Uterus (tissue), 4 donors: ENCODE measurements around the gene S100A7. TPM values are rescaled to one million over a fixed set of nuclear protein-coding genes. Genes with fewer than 3 reads are reported as not detected.
"Not testable (repeated sequence)": the region's sequence is repeated elsewhere in the genome, so short reads cannot be mapped to it uniquely, and the experiment has no call there.

Experiments used
- DNase-seq, 2 donors: peaks; one replicate each; pipeline ENCODE4 v3.0.0-alpha.2; 2019 to 2020
- H3K27ac ChIP-seq, 2 donors: fragments of 200-600 bp; sonication (generic); 1 replicate in 1 of 2; 2 replicates in 1 of 2; pipeline ENCODE4 v1.5.1; 2016 to 2018
- H3K27me3 ChIP-seq, 2 donors: fragments of 200-600 bp; sonication (generic); one replicate each; pipeline ENCODE4 v1.5.1; 2018 to 2019; ENCODE audit warnings: control low read depth in 1 of 2
- H3K36me3 ChIP-seq, 2 donors: fragments of 200-600 bp; sonication (generic); one replicate each; pipeline ENCODE4 v1.5.1; 2019; ENCODE audit warnings: control low read depth in 1 of 2
- H3K4me1 ChIP-seq, 2 donors: fragments of 200-600 bp; sonication (generic); one replicate each; pipeline ENCODE4 v1.5.1; 2018 to 2019; ENCODE audit warnings: control low read depth in 1 of 2
- H3K4me3 ChIP-seq, 2 donors: fragments of 200-600 bp; sonication (generic); 1 replicate in 1 of 2; 2 replicates in 1 of 2; pipeline ENCODE4 v1.5.1; 2018 to 2019; ENCODE audit warnings: mild to moderate bottlenecking in 1 of 2
- H3K9me3 ChIP-seq, 2 donors: fragments of 200-600 bp; sonication (generic); one replicate each; pipeline ENCODE4 v1.5.1; 2019; ENCODE audit warnings: control low read depth in 1 of 2
- POLR2A ChIP-seq, 2 donors: fragments of 450-650 bp; IDR thresholded peaks; one replicate each; pipeline ENCODE4 v1.6.1; 2016; ENCODE audit warnings: antibody characterized with exemption in 2 of 2, mild to moderate bottlenecking in 1 of 2, moderate library complexity in 1 of 2
- intact Hi-C: fragments of 100-400 bp; cut with DNase I; formaldehyde crosslinking; loops from one replicate; pipeline ENCODE4 v1.15.1; 2023; ENCODE audit warnings: low total_unique reads
- total RNA-seq, 4 donors: library from RNA; depleted of rRNA in 3 of 4; stranded (reverse); fragments of >200 nt in 3 of 4; gene quantifications; one replicate each; pipeline versions ENCODE4 v1.1.0 to v1.2.4, GENCODE V29; 2014 to 2023
- TF ChIP-seq, protein P1 (sequence below), 4 experiments: fragments of 200-600 bp in 2 of 4; fragments of 450-650 bp in 2 of 4; sonication (generic) in 2 of 4; IDR thresholded peaks; one replicate each; pipeline ENCODE4 v1.5.1; 2016 to 2019; ENCODE audit warnings: antibody characterized with exemption in 4 of 4, mild to moderate bottlenecking in 2 of 4, moderate library complexity in 1 of 4
- donor health status: DM: yes; HTN: yes; CAD: no.

The S100A7 gene
- total RNA-seq, 4 donors from 2014 or later, result 3.5 TPM; not detected in 3

GRCh38 chr1:153465811-153466636, 5.6 kb upstream of the S100A7 start:
- Histone ChIP-seq H3K4me3 (no peak overlapping the region), H3K36me3 (no peaks in the 10 kb centered on the region), H3K4me1 (peaks cover 0 to 7% of the 10 kb centered on the region in 2 donors), H3K27me3 (no peaks in the 10 kb centered on the region), H3K9me3 (no peaks in the 10 kb centered on the region), H3K27ac (peak overlapping the region; percentile 2 to 63)
- intact Hi-C loops, result no loop called here
- no peak for TF ChIP-seq POLR2A (IDR thresholded peaks at IDR 0.05)
- TF ChIP-seq, protein P1, sequence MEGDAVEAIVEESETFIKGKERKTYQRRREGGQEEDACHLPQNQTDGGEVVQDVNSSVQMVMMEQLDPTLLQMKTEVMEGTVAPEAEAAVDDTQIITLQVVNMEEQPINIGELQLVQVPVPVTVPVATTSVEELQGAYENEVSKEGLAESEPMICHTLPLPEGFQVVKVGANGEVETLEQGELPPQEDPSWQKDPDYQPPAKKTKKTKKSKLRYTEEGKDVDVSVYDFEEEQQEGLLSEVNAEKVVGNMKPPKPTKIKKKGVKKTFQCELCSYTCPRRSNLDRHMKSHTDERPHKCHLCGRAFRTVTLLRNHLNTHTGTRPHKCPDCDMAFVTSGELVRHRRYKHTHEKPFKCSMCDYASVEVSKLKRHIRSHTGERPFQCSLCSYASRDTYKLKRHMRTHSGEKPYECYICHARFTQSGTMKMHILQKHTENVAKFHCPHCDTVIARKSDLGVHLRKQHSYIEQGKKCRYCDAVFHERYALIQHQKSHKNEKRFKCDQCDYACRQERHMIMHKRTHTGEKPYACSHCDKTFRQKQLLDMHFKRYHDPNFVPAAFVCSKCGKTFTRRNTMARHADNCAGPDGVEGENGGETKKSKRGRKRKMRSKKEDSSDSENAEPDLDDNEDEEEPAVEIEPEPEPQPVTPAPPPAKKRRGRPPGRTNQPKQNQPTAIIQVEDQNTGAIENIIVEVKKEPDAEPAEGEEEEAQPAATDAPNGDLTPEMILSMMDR (IDR thresholded peaks at IDR 0.05), result peak; percentile 61 to 79 (median 70)
- DNase-seq, result peak; percentile 58 to 74

GRCh38 chr1:153462741-153463140, 2.3 kb upstream of the S100A7 start:
- DNase-seq, H3K4me1 ChIP-seq, intact Hi-C loops, H3K27ac ChIP-seq, H3K4me3 ChIP-seq, H3K9me3 ChIP-seq, H3K27me3 ChIP-seq, H3K36me3 ChIP-seq: not testable (repeated sequence)

DNA sequence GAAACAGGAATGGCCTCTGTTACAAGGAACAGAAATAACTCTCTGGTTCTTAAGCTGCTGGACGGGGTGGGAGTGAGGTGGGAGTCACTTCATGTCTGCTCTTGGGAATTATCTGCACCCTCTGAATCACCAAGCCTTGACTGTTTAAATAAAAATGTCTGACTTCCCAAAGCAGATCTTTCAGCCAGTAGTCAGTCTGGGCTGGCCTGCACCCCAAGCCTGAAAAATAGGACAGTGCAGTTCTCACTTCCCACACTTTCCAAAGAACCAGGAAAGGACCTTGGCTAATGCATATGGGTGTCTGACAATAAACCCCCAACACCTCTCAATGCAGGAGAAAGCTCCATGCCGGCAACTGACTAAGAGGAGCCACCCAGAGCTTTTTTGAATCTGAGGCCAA, 796 bp downstream of the S100A7 start:
- no peaks in the 10 kb centered on the region for H3K4me1 ChIP-seq
- no peak overlapping the region for H3K27ac ChIP-seq
- H3K4me3 ChIP-seq, result no peak overlapping the region
- DNase-seq, result no peak
- intact Hi-C loops, result no loop called here
- H3K27me3 ChIP-seq, result no peaks in the 10 kb centered on the region
- no peaks in the 10 kb centered on the region for H3K9me3 ChIP-seq
- no peaks in the 10 kb centered on the region for H3K36me3 ChIP-seq
- TF ChIP-seq POLR2A (IDR thresholded peaks at IDR 0.05), result no peak
- TF ChIP-seq, protein P1 (IDR thresholded peaks at IDR 0.05), result no peak

DNA sequence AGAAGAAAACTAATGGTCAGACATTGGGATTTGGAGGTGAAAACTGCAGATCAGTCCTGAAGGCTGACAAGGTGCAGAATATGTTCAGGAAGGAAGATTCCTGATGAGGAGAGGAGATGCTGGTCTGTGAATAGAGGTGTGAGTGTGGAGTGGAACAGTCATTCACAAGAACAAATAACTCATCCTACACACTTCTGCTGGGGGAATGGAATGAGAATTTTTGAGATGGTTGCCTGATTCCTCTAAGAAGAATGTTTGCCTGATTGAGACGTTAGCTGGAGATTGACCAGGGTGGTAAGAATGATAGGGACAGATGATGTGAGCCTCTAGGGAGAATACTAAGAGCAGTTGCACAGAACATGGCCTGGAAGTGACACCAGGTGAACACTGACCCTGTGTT, 4.1 kb downstream of the S100A7 start:
- H3K9me3 ChIP-seq, result no peaks in the 10 kb centered on the region
- no peaks in the 10 kb centered on the region for H3K27me3 ChIP-seq
- H3K27ac ChIP-seq, result no peak overlapping the region
- no peak overlapping the region for H3K4me3 ChIP-seq
- intact Hi-C loops, result no loop called here
- TF ChIP-seq POLR2A (IDR thresholded peaks at IDR 0.05), result no peak
- TF ChIP-seq, protein P1 (IDR thresholded peaks at IDR 0.05), result no peak
- no peaks in the 10 kb centered on the region for H3K36me3 ChIP-seq
- DNase-seq, result no peak
- no peaks in the 10 kb centered on the region for H3K4me1 ChIP-seq

DNA sequence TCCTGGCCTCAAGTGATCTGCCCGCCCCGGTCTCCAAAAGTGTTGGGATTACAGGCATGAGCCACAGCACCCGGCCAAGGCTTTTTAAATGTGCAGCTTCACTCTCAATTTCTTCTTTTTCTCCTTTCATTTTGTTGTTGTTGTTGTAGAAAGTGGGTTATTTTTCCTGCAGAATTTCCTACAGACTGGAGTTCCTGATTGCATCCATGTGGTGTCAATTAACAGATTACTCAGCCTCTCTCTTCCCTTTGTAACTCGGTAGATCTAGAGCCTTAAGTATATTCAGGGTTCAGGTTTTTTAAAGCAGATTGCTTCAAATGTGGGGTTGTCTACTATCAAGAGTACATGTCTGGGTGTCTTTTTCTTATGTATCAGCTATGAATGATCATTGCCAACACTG, 11.6 kb downstream of the S100A7 start:
- intact Hi-C loops, H3K4me3 ChIP-seq, H3K9me3 ChIP-seq: not testable (repeated sequence)

DNA sequence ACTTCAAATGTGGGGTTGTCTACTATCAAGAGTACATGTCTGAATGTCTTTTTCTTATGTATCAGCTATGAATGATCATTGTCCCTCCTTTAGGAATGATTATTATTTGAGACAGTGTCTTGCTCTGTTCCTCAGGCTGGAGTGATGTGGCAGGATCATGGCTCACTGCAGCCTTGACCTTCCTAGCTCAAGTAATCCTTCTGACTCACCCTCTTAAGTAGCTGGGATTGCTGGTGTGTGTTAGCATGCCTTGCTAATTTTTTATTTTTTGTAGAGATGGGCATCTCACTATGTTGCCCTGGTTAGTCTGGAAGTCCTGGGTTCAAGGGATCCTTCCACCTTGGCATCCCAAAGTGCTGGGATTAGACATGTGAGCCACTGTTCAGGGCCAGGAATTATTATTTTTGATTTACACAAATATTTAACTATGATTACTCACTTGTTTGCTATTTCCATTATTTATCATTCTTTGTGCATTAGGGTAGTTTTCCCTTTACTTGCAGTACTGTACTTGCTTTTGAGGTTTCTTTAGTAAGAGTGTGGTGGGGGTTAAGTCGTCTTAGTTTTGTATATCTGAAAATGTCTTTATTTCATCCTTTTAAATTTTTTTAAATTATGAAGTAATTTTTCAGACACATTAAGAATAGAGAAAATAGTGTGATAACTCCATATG, 12.8 kb downstream of the S100A7 start:
- intact Hi-C loops, result no loop called here
- DNase-seq, result no peak
- TF ChIP-seq, protein P1 (IDR thresholded peaks at IDR 0.05), result no peak
- no peak for TF ChIP-seq POLR2A (IDR thresholded peaks at IDR 0.05)
- Histone ChIP-seq H3K36me3 (no peaks in the 10 kb centered on the region), H3K4me1 (no peaks in the 10 kb centered on the region), H3K9me3 (no peaks in the 10 kb centered on the region), H3K27me3 (no peaks in the 10 kb centered on the region), H3K27ac (no peak overlapping the region), H3K4me3 (no peak overlapping the region)

More for the DNA sequence above, 11.6 kb downstream of the S100A7 start:
- H3K36me3 ChIP-seq, DNase-seq, H3K27me3 ChIP-seq, H3K4me1 ChIP-seq, H3K27ac ChIP-seq: not testable (repeated sequence)
